Measurements from ENCODE around the gene GLB1L2. TPM values are rescaled to one million over a fixed set of nuclear protein-coding genes. Genes with fewer than 3 reads are reported as not detected.

Gene GLB1L2
- total and polyA plus RNA-seq, 10 donors = 0.29 to 1.5 (median 0.51) TPM; not detected in 1

- intact Hi-C loops (cut with DNase I; ENCODE audit: low total_unique reads) = no loop called here
- WGBS, 5 donors = 82 to 90% (median 88%) methylated on average over 8 to 10 of the region's 10 CpGs
- H3K27me3 ChIP-seq (replicated peaks in 1 of 7) = peaks cover 0 to 1% (median 0%) of the 10 kb centered on the region in 7 donors
- no peak overlapping the region for H3K4me3 ChIP-seq
- DNase-seq = no peak
- H3K4me1 ChIP-seq = no peaks in the 10 kb centered on the region
- TF ChIP-seq POLR2A (IDR thresholded peaks at IDR 0.05) (no peak), POLR2AphosphoS5 (IDR thresholded peaks at IDR 0.05) (no peak), CTCF (IDR thresholded peaks at IDR 0.05 in 8 of 11, conservative IDR thresholded peaks at IDR 0.05 in 3 of 11) (no peak)
- H3K9me3 ChIP-seq = peaks cover 0 to 10% (median 2%) of the 10 kb centered on the region in 8 donors
- H3K36me3 ChIP-seq = no peaks in the 10 kb centered on the region
- H3K27ac ChIP-seq = peak overlapping the region in 3 of 8 donors; percentile 2 to 34 (median 26)
These were observed 18.1 kb downstream of the GLB1L2 start for GRCh38 chr11:134349802-134350355.

- TF ChIP-seq POLR2AphosphoS5 (IDR thresholded peaks at IDR 0.05) (no peak), CTCF (IDR thresholded peaks at IDR 0.05 in 8 of 11, conservative IDR thresholded peaks at IDR 0.05 in 3 of 11) (no peak), POLR2A (IDR thresholded peaks at IDR 0.05) (no peak)
- 80 to 90% (median 87%) methylated on average over 9 of the region's 9 CpGs for WGBS, 5 donors
- intact Hi-C loops (cut with DNase I; ENCODE audit: low total_unique reads) = no loop called here
- H3K27ac ChIP-seq = peak overlapping the region in 3 of 8 donors; percentile 2 to 34 (median 26)
- no peaks in the 10 kb centered on the region for H3K4me1 ChIP-seq
- H3K9me3 ChIP-seq = peaks cover 0 to 10% (median 2%) of the 10 kb centered on the region in 8 donors
- no peak for DNase-seq
- H3K36me3 ChIP-seq = no peaks in the 10 kb centered on the region
- H3K4me3 ChIP-seq = no peak overlapping the region
- H3K27me3 ChIP-seq (replicated peaks in 1 of 7) = no peaks in the 10 kb centered on the region
These were observed 18.6 kb downstream of the GLB1L2 start for GRCh38 chr11:134350381-134350780.

- no peaks in the 10 kb centered on the region for H3K27me3 ChIP-seq (replicated peaks in 1 of 7)
- peaks cover 0 to 10% (median 2%) of the 10 kb centered on the region in 8 donors for H3K9me3 ChIP-seq
- H3K27ac ChIP-seq = no peak overlapping the region
- no peaks in the 10 kb centered on the region for H3K36me3 ChIP-seq
- H3K4me1 ChIP-seq = no peaks in the 10 kb centered on the region
- no peak for DNase-seq
- TF ChIP-seq CTCF (IDR thresholded peaks at IDR 0.05 in 8 of 11, conservative IDR thresholded peaks at IDR 0.05 in 3 of 11) (no peak), POLR2AphosphoS5 (IDR thresholded peaks at IDR 0.05) (no peak), POLR2A (IDR thresholded peaks at IDR 0.05) (no peak)
- 82 to 92% (median 85%) methylated on average over 2 of the region's 2 CpGs for WGBS, 5 donors
- H3K4me3 ChIP-seq = no peak overlapping the region
- intact Hi-C loops (cut with DNase I; ENCODE audit: low total_unique reads) = no loop called here
These were observed 20.3 kb downstream of the GLB1L2 start for GRCh38 chr11:134352111-134352510.

GRCh38 chr11:134355136-134355535 lies 23.3 kb downstream of the GLB1L2 start:
- no peaks in the 10 kb centered on the region for H3K36me3 ChIP-seq
- no peak for DNase-seq
- H3K27ac ChIP-seq = no peak overlapping the region
- H3K4me1 ChIP-seq = peaks cover 0 to 6% (median 4%) of the 10 kb centered on the region in 6 donors
- no peak overlapping the region for H3K4me3 ChIP-seq
- peaks cover 0 to 16% (median 0%) of the 10 kb centered on the region in 7 donors for H3K27me3 ChIP-seq (replicated peaks in 1 of 7)
- peaks cover 0 to 10% (median 2%) of the 10 kb centered on the region in 8 donors for H3K9me3 ChIP-seq
- intact Hi-C loops (cut with DNase I; ENCODE audit: low total_unique reads) = no loop called here
- 53 to 66% (median 61%) methylated on average over 2 of the region's 2 CpGs for WGBS, 5 donors
- TF ChIP-seq CTCF (IDR thresholded peaks at IDR 0.05 in 8 of 11, conservative IDR thresholded peaks at IDR 0.05 in 3 of 11) = no peak
- TF ChIP-seq POLR2A (IDR thresholded peaks at IDR 0.05) = no peak
- TF ChIP-seq POLR2AphosphoS5 (IDR thresholded peaks at IDR 0.05) = no peak

Data from spleen (tissue), 11 donors.